Adrenal gland (tissue), 5 donors: Measurements from ENCODE around the gene ADAMTSL1.

Experiments used
- POLR2A ChIP-seq, 2 donors: fragments of 450-650 bp; IDR thresholded peaks; one replicate each; pipeline ENCODE4 v1.6.1; 2017; ENCODE audit warnings: antibody characterized with exemption in 2 of 2, mild to moderate bottlenecking in 2 of 2, moderate library complexity in 1 of 2
- TF ChIP-seq, protein P1 (sequence below), 6 experiments: fragments of 450-650 bp in 4 of 6; fragments of 200-600 bp in 2 of 6; sonication (generic) in 1 of 6; IDR thresholded peaks; 1 replicate in 5 of 6; 2 replicates in 1 of 6; pipeline versions ENCODE4 v1.5.1 to v1.8.0; 2016 to 2021; ENCODE audit warnings: antibody characterized with exemption in 6 of 6, mild to moderate bottlenecking in 2 of 6, moderate library complexity in 1 of 6
- donor health status: DM: no; HTN: no; CAD: no.

DNA sequence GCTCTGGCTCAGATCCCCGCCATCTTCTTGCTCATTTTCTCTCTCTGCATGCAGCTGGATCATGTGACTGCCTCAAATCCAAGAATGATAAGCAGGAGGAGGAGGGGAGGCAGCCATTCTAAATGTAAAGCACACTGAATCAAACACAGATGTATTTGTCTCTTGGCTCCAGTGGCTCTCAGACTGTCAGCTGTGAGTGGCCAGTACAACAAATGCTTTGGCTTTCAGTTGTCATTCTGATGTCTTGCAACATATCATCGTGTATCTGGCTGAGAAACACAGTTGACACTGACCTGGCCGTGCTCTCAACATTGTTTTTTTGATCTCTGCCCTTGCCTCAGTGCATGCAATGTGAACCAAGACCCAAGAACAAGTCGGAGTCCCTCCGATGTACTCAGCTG lies 233.1 kb downstream of the ADAMTSL1 start:
- no peak for TF ChIP-seq POLR2A (IDR thresholded peaks at IDR 0.05)
- TF ChIP-seq, protein P1, sequence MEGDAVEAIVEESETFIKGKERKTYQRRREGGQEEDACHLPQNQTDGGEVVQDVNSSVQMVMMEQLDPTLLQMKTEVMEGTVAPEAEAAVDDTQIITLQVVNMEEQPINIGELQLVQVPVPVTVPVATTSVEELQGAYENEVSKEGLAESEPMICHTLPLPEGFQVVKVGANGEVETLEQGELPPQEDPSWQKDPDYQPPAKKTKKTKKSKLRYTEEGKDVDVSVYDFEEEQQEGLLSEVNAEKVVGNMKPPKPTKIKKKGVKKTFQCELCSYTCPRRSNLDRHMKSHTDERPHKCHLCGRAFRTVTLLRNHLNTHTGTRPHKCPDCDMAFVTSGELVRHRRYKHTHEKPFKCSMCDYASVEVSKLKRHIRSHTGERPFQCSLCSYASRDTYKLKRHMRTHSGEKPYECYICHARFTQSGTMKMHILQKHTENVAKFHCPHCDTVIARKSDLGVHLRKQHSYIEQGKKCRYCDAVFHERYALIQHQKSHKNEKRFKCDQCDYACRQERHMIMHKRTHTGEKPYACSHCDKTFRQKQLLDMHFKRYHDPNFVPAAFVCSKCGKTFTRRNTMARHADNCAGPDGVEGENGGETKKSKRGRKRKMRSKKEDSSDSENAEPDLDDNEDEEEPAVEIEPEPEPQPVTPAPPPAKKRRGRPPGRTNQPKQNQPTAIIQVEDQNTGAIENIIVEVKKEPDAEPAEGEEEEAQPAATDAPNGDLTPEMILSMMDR (IDR thresholded peaks at IDR 0.05), result no peak
